HUES64 (cell line): ENCODE results near the gene MIPEP.

Experiments used
- H3K27ac ChIP-seq: 2 replicates; pipeline ENCODE4 v1.7.0; 2013; ENCODE audit warnings: low read depth, low read length, inconsistent platforms
- H3K27me3 ChIP-seq: 2 replicates; pipeline ENCODE4 v1.6.1; 2013; ENCODE audit warnings: mild to moderate bottlenecking, low read length; ENCODE audit not compliant: insufficient read depth
- H3K36me3 ChIP-seq: 2 replicates; pipeline ENCODE4 v1.6.1; 2013; ENCODE audit warnings: mild to moderate bottlenecking, low read length; ENCODE audit not compliant: insufficient read depth
- H3K4me1 ChIP-seq: 2 replicates; pipeline ENCODE4 v1.6.1; 2013; ENCODE audit warnings: mild to moderate bottlenecking, low read length, moderate library complexity; ENCODE audit not compliant: insufficient read depth
- H3K4me3 ChIP-seq: 2 replicates; pipeline ENCODE4 v1.5.1; 2013; ENCODE audit warnings: mild to moderate bottlenecking, low read length, moderate library complexity
- H3K9ac ChIP-seq: 2 replicates; pipeline ENCODE4 v1.6.1; 2013; ENCODE audit warnings: mild to moderate bottlenecking, low read depth, low read length
- H3K9me3 ChIP-seq: 2 replicates; pipeline ENCODE4 v1.6.1; 2013; ENCODE audit warnings: low read depth, low read length; ENCODE audit not compliant: insufficient read depth
- WGBS: fragments of 150-250, 120-280 bp; methylation state at CpG from one replicate; pipeline ENCODE4 v1.1.7; 2013; ENCODE audit warnings: missing lambda C conversion rate; 5-methylcytosine and 5-hydroxymethylcytosine counted together

MIPEP gene

DNA sequence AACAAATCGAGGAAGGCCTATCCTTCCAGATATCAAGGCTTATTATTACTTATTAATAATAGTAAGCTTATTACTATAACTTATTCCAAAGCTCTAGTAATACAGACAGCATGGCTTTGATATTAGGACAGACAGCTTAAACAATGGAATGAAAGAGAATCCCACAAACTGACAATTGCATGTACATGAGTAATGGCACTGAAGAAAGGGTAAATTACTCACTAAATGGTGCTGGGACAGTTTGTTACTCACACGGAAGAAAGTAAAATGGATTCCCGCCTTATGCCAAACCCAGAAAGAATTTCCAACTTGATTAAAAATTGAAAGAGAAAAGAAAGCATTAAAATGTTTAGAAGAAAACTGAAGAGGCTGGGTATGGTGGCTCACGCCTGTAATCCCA, 60.3 kb downstream of the MIPEP start:
- Histone ChIP-seq H3K9me3 (peaks cover 7% of the 10 kb centered on the region; the same call in 1 of the 2 replicates), H3K4me3 (no peak overlapping the region), H3K4me1 (no peaks in the 10 kb centered on the region), H3K9ac (no peak overlapping the region), H3K27ac (no peak overlapping the region), H3K27me3 (no peaks in the 10 kb centered on the region), H3K36me3 (peaks cover 4% of the 10 kb centered on the region; the same call in 1 of the 2 replicates)
- 79% methylated on average over 3 of the region's 4 CpGs for WGBS

DNA sequence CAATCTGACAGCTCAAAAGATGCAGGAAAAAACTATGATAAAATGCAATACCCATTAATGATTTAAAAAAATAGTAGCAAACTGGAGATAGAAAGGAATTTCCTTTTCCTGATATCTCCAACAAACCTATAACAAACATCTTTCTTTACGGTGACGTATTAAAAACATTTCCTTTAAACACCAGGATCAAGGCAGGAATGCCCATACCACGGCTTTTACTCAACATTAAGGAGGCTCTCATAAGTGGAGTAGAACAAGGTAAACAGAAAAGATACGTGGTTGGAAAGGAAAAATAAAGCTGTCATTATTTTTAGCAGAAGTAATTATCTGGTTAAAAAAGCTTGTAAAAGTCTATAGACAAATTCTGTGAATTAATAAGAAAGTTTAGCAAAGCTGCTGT, 61.1 kb downstream of the MIPEP start:
- Histone ChIP-seq H3K27ac (no peak overlapping the region), H3K4me1 (no peaks in the 10 kb centered on the region), H3K4me3 (no peak overlapping the region), H3K9ac (no peak overlapping the region), H3K9me3 (peaks cover 7% of the 10 kb centered on the region; the same call in 1 of the 2 replicates), H3K36me3 (peaks cover 4% of the 10 kb centered on the region; the same call in 1 of the 2 replicates), H3K27me3 (no peaks in the 10 kb centered on the region)
- 96% methylated on average over 4 of the region's 4 CpGs for WGBS

DNA sequence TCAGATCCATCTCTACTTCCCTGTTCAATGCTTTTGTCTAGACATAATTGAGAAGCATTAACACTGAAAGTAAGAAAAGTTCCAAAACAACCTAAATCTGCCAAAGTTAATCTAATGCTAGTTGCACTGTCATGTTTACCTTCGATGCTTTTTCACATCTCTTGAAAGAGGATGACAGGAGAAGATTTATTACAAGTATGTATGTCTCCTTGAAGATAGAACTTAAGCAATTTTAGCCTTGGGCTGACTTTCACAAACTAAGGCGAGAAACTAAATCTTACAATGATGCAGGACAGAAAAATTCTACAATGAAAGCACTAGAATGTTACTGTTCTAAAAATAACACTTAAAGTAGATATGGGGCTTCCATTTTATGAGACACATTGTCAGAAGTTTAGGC, 64.0 kb downstream of the MIPEP start:
- Histone ChIP-seq H3K9ac (no peak overlapping the region), H3K4me3 (no peak overlapping the region), H3K36me3 (peaks cover 4% of the 10 kb centered on the region; the same call in 1 of the 2 replicates), H3K27me3 (no peaks in the 10 kb centered on the region), H3K9me3 (peaks cover 7% of the 10 kb centered on the region; the same call in 1 of the 2 replicates), H3K27ac (no peak overlapping the region), H3K4me1 (no peaks in the 10 kb centered on the region)
- WGBS: 92% methylated on average over 2 of the region's 2 CpGs

DNA sequence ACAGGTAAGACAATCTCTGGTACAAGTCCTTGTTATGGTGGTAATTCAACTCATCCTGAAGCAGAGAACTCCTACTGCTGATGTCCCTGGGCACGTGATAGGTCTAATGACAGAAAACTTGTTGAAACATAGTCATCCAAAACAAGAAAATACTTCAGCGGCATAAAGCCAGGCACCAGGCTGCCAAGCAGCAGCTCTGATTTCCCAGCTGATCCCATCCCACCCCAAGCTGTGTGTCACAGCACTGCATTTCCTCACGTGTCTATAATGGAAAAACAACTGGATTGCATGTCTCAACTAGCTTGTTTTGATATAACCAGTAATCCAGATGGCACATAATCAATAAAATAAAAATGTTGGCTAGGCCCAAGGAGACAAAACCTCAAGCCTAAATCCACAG, 64.8 kb downstream of the MIPEP start:
- WGBS: 69% methylated on average over 3 of the region's 3 CpGs
- H3K27me3 ChIP-seq: no peaks in the 10 kb centered on the region
- peaks cover 7% of the 10 kb centered on the region; the same call in 1 of the 2 replicates for H3K9me3 ChIP-seq

GRCh38 chr13:23822252-23822824, 66.9 kb downstream of the MIPEP start:
- 92% methylated on average over 3 of the region's 3 CpGs for WGBS
- no peak overlapping the region for H3K27ac ChIP-seq

More for the DNA sequence above, 64.8 kb downstream of the MIPEP start:
- Histone ChIP-seq H3K27ac (no peak overlapping the region), H3K4me3 (no peak overlapping the region), H3K36me3 (peaks cover 4% of the 10 kb centered on the region; the same call in 1 of the 2 replicates), H3K4me1 (no peaks in the 10 kb centered on the region), H3K9ac (no peak overlapping the region)

GRCh38 chr13:23820530-23820929, 68.7 kb downstream of the MIPEP start:
- H3K4me1 ChIP-seq: no peaks in the 10 kb centered on the region
- H3K27me3 ChIP-seq: no peaks in the 10 kb centered on the region
- WGBS: 90% methylated on average over 3 of the region's 3 CpGs
- H3K36me3 ChIP-seq: no peaks in the 10 kb centered on the region; the same call in 1 of the 2 replicates
- no peak overlapping the region for H3K27ac ChIP-seq
- no peaks in the 10 kb centered on the region for H3K9me3 ChIP-seq
- H3K9ac ChIP-seq: no peak overlapping the region
- no peak overlapping the region for H3K4me3 ChIP-seq

More at GRCh38 chr13:23822252-23822824, 66.9 kb downstream of the MIPEP start:
- Histone ChIP-seq H3K9ac (no peak overlapping the region), H3K9me3 (peaks cover 6% of the 10 kb centered on the region; the same call in 1 of the 2 replicates), H3K4me1 (no peaks in the 10 kb centered on the region), H3K27me3 (no peaks in the 10 kb centered on the region), H3K36me3 (peaks cover 4% of the 10 kb centered on the region; the same call in 1 of the 2 replicates), H3K4me3 (no peak overlapping the region)

- 92% methylated on average over 4 of the region's 4 CpGs for WGBS
- Histone ChIP-seq H3K9me3 (no peaks in the 10 kb centered on the region), H3K27ac (no peak overlapping the region), H3K4me3 (no peak overlapping the region), H3K27me3 (no peaks in the 10 kb centered on the region), H3K9ac (no peak overlapping the region), H3K36me3 (no peaks in the 10 kb centered on the region), H3K4me1 (no peaks in the 10 kb centered on the region)
Observed at GRCh38 chr13:23817830-23818229, 71.4 kb downstream of the MIPEP start.

- WGBS: 89% methylated on average over 2 of the region's 2 CpGs
- Histone ChIP-seq H3K36me3 (no peaks in the 10 kb centered on the region), H3K27ac (no peak overlapping the region), H3K4me3 (no peak overlapping the region), H3K4me1 (peaks cover under 1% of the 10 kb centered on the region; the same call in 1 of the 2 replicates), H3K9me3 (no peaks in the 10 kb centered on the region), H3K27me3 (no peaks in the 10 kb centered on the region), H3K9ac (no peak overlapping the region)
Observed at GRCh38 chr13:23817136-23817535, 72.1 kb downstream of the MIPEP start.

- H3K9ac ChIP-seq: no peak overlapping the region
- no peak overlapping the region for H3K27ac ChIP-seq
- no peaks in the 10 kb centered on the region for H3K9me3 ChIP-seq
- H3K4me3 ChIP-seq: no peak overlapping the region
- WGBS: 92% methylated on average over 3 of the region's 3 CpGs
- H3K4me1 ChIP-seq: peaks cover 26% of the 10 kb centered on the region
- H3K36me3 ChIP-seq: no peaks in the 10 kb centered on the region
- no peaks in the 10 kb centered on the region for H3K27me3 ChIP-seq
Observed at GRCh38 chr13:23813635-23814034, 75.6 kb downstream of the MIPEP start.

GRCh38 chr13:23811366-23812062, 77.7 kb downstream of the MIPEP start:
- Histone ChIP-seq H3K9me3 (no peaks in the 10 kb centered on the region), H3K36me3 (no peaks in the 10 kb centered on the region), H3K27me3 (no peaks in the 10 kb centered on the region), H3K4me1 (peaks cover 30% of the 10 kb centered on the region), H3K27ac (no peak overlapping the region), H3K9ac (no peak overlapping the region), H3K4me3 (no peak overlapping the region)
- 84% methylated on average over 3 of the region's 3 CpGs for WGBS

DNA sequence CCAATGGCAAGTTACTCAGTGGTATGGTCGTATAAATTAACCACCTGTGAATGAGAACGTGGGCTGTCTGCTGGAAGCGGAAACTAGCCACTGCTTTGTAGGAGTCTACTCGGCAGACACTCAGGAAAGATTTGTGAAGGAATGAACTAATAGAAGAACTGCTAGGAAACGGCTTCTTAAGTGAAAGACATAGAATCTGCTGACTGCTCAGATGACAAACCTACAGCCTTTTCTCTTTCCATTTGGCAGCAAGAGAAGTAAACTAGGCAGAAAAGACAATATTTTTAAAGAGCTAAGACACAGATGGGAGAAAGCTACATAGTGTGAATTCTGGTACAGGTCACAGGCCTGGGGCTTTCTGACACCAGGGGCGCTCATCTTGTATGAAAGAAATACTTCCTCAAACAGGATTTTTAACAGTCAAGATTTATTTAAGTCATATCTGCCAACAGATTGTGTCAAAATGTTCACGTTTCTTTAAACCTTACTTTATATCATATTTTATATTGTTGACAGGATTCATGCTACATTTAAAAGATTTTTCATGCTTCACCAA, 78.4 kb downstream of the MIPEP start:
- H3K36me3 ChIP-seq: no peaks in the 10 kb centered on the region
- no peak overlapping the region for H3K4me3 ChIP-seq
- H3K27ac ChIP-seq: no peak overlapping the region; the same call in 1 of the 2 replicates
- H3K9me3 ChIP-seq: no peaks in the 10 kb centered on the region
- H3K9ac ChIP-seq: no peak overlapping the region
- 79% methylated on average over 6 of the region's 7 CpGs for WGBS
- peaks cover 30% of the 10 kb centered on the region for H3K4me1 ChIP-seq
- H3K27me3 ChIP-seq: no peaks in the 10 kb centered on the region
